Activated naive CD8-positive, alpha-beta T cell (primary cell): Measurements from ENCODE around the gene PTTG1IP.
A peak's percentile ranks its signal among the peaks of the same experiment; 100 is the strongest.

Source experiments
- H3K27ac Mint-ChIP-seq: one replicate; pipeline ENCODE4 v1.8.0; 2021; ENCODE audit warnings: mixed read lengths
- H3K27me3 Mint-ChIP-seq: one replicate; pipeline ENCODE4 v1.8.0; 2021; ENCODE audit warnings: mixed read lengths
- H3K36me3 Mint-ChIP-seq: one replicate; pipeline ENCODE4 v1.8.0; 2021; ENCODE audit warnings: mixed read lengths
- H3K4me1 Mint-ChIP-seq: one replicate; pipeline ENCODE4 v1.8.0; 2021; ENCODE audit warnings: low read depth, mixed read lengths
- H3K4me3 Mint-ChIP-seq: one replicate; pipeline ENCODE4 v1.8.0; 2021; ENCODE audit warnings: mild to moderate bottlenecking, mixed read lengths
- H3K9me3 Mint-ChIP-seq: one replicate; pipeline ENCODE4 v1.8.0; 2021; ENCODE audit warnings: low read depth, mixed read lengths

PTTG1IP gene

DNA sequence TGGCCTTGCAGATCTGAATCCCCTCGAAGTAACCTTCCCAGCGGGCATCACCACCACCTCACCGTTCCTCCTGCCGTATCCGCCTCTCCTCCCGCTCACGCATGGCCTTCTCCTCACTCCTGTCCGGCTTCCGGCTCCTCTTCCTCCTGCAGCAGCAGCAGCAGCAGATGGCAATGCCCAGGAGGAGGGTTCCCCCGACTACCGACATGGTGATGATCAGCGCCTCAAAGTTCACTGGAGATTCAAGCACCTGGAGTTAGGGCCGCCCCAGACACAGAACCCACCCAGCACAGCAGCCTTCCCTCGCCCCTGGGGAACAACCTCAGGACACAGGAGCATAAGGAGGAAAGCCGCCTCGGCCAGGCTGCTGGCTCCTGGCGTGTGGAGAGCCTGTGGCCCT lies 17.4 kb downstream of the PTTG1IP start:
- H3K4me1 Mint-ChIP-seq = peaks cover 34% of the 10 kb centered on the region
- no peaks in the 10 kb centered on the region for H3K36me3 Mint-ChIP-seq
- no peak overlapping the region for H3K4me3 Mint-ChIP-seq
- no peaks in the 10 kb centered on the region for H3K27me3 Mint-ChIP-seq
- H3K9me3 Mint-ChIP-seq = no peaks in the 10 kb centered on the region
- no peak overlapping the region for H3K27ac Mint-ChIP-seq

DNA sequence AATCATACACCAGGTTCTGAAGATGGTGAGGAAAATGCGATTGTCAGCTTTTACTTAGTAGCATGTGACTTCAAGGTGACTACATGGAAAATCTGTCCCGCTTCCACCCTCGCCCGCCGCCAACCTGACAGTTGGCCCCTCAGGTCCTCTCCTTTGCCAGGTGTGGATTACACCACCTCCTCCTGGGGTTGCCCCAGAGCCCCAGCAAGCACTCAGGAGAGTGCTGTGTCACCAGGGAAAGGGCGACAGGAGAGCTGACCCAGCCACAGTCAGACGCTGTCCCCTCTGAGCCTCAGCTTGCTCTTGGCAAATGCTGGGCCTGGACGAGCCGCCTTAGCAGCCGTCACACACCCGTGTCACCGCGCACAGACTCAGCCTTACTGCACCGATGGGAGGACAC lies 17.9 kb downstream of the PTTG1IP start:
- H3K27me3 Mint-ChIP-seq = no peaks in the 10 kb centered on the region
- H3K4me1 Mint-ChIP-seq = peaks cover 34% of the 10 kb centered on the region
- H3K27ac Mint-ChIP-seq = no peak overlapping the region
- H3K36me3 Mint-ChIP-seq = no peaks in the 10 kb centered on the region
- H3K4me3 Mint-ChIP-seq = no peak overlapping the region
- no peaks in the 10 kb centered on the region for H3K9me3 Mint-ChIP-seq

DNA sequence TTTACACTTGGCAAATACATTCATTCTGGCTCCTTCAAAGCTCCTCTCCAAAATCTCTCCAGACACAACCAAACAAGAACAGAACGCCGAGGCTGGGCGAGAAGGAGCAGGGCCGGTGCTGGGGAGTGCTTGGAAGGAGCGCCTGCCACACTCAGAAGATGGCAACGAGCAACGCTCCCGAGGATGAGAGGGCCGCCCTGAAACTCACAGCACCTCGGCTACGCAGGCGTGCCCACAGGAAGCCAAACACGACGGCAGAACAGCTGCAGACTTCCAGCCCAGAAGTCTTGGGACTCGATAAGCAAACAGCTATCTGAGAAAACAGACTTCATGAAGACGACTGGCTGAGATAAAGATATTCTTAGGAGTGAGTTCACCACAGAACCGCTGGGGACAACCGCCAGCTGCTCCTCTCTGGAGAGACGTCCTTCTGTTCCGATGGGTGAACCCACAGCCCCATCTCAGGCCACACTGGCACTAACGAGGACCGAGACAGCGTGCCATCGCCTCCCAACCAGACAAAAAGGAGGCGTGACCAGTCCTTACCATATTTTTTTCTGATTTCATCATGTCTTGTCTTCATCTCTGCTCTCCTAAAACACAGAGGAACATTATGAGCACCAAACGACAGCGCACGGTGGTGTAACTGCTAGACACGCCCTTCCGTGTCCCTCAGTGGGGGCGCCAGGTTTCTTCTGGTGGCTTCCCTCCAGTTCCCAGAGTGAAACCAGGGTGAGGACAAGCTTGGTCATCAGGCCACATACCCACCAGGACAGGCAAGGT lies 18.6 kb downstream of the PTTG1IP start:
- H3K36me3 Mint-ChIP-seq = no peaks in the 10 kb centered on the region

DNA sequence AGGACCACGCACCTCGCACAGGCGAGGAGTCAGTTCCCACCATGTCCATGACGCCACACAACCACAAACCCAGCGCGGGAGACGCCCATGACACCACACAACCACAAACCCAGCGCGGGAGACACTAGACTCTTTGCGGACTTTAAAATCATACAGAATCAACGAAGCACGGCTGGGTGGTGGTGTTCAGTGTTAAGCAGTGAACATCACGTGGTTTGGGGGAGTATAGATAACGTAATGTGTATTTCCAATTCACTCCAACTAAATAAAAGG lies 19.2 kb downstream of the PTTG1IP start:
- H3K36me3 Mint-ChIP-seq = no peaks in the 10 kb centered on the region
- no peaks in the 10 kb centered on the region for H3K9me3 Mint-ChIP-seq
- peaks cover 34% of the 10 kb centered on the region for H3K4me1 Mint-ChIP-seq
- H3K27ac Mint-ChIP-seq = peak overlapping the region; percentile 86
- no peak overlapping the region for H3K4me3 Mint-ChIP-seq
- H3K27me3 Mint-ChIP-seq = no peaks in the 10 kb centered on the region

More for the DNA sequence above, 18.6 kb downstream of the PTTG1IP start:
- no peaks in the 10 kb centered on the region for H3K27me3 Mint-ChIP-seq
- H3K9me3 Mint-ChIP-seq = no peaks in the 10 kb centered on the region
- peak overlapping the region; percentile 86 for H3K27ac Mint-ChIP-seq
- no peak overlapping the region for H3K4me3 Mint-ChIP-seq
- peaks cover 34% of the 10 kb centered on the region for H3K4me1 Mint-ChIP-seq

DNA sequence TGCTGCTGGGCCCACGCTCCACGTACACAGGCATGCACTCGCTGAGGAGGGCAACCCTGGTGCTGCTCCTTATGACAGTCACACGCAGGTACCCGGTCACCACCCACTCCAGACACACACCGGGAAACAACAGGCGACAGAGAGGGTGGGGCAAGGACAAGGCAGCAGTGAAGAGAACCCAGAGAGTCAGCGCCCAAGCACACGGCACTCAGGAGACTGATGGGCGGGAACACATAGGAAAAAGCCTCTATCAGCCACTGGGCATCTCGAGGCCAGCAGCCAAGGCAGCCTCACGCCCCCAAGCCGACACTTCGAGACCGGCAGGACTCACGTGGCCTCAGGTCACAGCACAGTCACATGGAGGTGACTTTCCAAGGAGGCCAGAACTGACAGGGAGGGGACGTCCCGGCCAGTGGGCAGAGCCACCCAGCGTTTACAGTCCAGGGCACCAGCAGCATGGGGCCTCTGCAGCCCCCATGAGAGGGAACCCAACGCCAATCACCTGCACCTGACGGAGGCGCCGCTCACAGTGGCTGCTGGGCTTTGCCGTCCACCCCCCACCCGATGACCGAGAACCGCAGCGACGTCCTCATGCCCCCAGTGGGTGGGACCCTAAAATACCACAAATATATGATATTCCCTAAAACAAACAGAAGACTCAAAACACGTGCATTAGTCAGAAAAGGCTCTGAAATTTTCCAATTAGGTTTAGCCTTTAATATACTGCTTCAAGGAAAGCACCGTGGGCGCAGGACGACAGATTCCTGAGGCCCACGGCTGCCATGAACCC lies 19.7 kb downstream of the PTTG1IP start:
- H3K27ac Mint-ChIP-seq = peak overlapping the region; percentile 86

DNA sequence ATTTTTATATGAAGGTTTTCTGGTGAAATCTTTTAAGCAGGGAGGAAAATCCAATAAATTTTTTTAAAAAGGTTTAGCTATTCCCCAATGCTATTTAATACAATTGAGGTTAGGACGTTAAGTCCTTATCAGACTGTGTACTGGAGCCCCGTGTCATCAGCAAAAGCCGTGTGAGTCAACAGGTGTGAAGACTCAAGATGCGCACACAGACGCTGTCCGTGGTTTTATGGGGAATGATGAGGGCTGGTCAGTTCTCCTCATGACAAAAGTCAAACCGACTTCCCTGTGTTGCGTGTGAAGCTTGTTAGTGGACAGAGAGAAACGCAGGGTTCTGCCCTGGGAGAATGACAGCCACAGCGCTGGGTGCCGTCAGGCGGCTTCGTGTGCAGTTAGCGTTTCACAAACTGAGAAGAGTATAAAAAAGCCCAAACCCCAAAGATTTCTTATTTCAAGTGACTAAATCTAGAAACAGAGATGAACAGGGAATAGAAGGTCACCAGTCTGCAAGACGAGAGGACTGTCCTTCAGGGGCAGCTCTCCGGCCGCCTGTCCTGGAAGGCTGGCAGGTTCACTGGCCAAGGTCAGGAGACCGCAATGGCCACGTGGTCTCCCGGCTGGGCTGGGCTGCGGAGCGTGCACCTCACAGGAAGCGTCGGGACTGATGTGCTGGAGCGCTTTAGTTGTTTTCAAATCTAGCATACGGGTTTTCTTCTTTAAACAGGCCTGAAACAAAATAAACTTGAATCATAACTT lies 22.4 kb downstream of the PTTG1IP start:
- Mint-ChIP-seq H3K27me3 (no peaks in the 10 kb centered on the region), H3K4me3 (no peak overlapping the region), H3K27ac (peak overlapping the region; percentile 34), H3K36me3 (no peaks in the 10 kb centered on the region), H3K4me1 (peaks cover 40% of the 10 kb centered on the region), H3K9me3 (no peaks in the 10 kb centered on the region)

More for the DNA sequence above, 19.7 kb downstream of the PTTG1IP start:
- Mint-ChIP-seq H3K36me3 (no peaks in the 10 kb centered on the region), H3K4me3 (no peak overlapping the region), H3K9me3 (no peaks in the 10 kb centered on the region), H3K4me1 (peaks cover 34% of the 10 kb centered on the region), H3K27me3 (no peaks in the 10 kb centered on the region)

DNA sequence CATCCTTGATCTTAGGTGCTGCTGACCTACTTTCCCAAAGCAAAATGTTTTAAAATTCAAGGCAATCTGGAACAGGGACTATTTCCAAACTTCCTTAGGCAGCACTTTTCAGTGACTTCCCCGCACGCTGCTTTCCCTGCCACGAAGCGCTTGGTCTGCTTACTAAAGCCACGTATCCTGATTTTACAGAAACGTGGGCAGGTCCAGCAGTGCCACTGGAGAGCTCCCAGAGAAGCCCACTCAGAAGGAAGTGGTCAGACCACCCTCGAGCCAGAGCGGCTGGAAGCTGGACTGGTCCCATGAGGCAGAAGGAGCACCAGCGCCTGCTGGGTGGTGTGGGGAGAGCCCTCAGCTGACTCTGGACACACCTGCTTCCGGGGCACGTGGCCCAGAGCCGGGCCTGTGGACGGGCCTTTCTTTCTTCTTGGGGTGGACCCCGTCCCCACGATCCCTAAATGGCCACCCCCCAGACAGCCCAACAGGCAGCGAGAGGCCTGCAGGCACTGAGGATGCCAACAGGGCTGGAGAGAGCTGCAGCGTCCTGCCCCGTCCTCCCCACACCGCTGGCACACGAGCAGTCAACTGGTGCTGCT lies 23.2 kb downstream of the PTTG1IP start:
- no peaks in the 10 kb centered on the region for H3K36me3 Mint-ChIP-seq

DNA sequence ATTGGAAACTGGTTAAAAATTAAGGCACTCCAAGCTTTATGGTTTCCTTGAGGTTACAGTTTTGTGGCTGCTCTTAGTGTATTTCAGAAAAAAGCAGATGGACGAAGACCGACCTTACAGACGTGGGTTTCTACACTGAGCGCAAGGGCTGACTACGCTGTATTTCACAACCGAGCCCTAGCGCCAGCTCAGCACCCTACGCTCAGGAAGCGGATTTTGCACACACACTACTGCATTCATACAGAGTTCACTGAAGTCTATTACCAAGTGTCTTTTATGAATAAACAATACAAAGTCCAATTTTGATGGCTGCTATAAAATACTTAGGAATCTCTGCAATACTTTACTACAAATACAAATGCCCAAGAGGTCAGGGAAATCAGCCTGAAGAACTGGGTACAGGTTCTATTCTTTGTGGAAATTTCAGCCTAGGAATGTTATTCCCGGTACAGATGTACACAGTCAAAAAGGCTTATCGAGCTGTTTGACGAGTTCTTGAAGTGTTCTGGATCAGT lies 23.8 kb downstream of the PTTG1IP start:
- Mint-ChIP-seq H3K9me3 (no peaks in the 10 kb centered on the region), H3K4me3 (no peak overlapping the region), H3K36me3 (no peaks in the 10 kb centered on the region), H3K27me3 (no peaks in the 10 kb centered on the region), H3K4me1 (peaks cover 36% of the 10 kb centered on the region), H3K27ac (no peak overlapping the region)

More for the DNA sequence above, 23.2 kb downstream of the PTTG1IP start:
- Mint-ChIP-seq H3K27me3 (no peaks in the 10 kb centered on the region), H3K27ac (no peak overlapping the region), H3K4me3 (no peak overlapping the region), H3K9me3 (no peaks in the 10 kb centered on the region), H3K4me1 (peaks cover 41% of the 10 kb centered on the region)

DNA sequence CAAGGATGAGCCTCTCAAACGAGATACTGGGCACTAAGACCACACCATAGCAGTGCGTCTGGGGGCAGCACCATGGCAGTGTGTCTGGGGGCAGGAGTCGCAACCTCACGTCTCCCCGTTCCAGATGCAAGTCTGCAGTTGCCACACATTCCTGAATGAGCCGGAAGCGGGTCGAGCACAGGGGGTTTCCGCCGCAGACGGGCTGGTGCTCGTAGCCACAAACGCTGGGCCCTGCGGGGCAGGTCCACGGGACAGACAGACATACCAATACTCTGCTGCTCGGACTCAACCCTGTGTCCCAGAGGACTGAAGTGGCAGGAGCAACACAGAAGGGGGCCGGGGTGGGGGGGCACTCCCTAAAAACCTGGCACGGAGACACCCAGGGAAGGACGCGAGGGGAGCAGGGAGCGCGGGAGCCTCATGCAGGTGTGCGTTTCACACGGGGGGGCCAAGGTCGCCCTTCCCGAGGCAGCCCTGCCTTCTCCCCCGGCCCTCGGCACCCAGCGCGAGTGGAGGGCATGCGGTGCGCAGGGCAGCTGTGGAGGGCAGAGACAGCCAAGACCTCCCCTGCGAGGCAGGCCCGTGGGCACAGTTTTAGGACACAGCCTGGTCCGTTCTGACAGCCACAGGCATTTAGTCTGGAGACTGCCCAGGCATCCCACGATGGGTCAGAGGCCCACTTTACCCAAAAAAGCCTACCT lies 24.5 kb downstream of the PTTG1IP start:
- Mint-ChIP-seq H3K27ac (no peak overlapping the region), H3K27me3 (no peaks in the 10 kb centered on the region), H3K4me3 (no peak overlapping the region), H3K36me3 (no peaks in the 10 kb centered on the region), H3K9me3 (no peaks in the 10 kb centered on the region), H3K4me1 (peaks cover 31% of the 10 kb centered on the region)

DNA sequence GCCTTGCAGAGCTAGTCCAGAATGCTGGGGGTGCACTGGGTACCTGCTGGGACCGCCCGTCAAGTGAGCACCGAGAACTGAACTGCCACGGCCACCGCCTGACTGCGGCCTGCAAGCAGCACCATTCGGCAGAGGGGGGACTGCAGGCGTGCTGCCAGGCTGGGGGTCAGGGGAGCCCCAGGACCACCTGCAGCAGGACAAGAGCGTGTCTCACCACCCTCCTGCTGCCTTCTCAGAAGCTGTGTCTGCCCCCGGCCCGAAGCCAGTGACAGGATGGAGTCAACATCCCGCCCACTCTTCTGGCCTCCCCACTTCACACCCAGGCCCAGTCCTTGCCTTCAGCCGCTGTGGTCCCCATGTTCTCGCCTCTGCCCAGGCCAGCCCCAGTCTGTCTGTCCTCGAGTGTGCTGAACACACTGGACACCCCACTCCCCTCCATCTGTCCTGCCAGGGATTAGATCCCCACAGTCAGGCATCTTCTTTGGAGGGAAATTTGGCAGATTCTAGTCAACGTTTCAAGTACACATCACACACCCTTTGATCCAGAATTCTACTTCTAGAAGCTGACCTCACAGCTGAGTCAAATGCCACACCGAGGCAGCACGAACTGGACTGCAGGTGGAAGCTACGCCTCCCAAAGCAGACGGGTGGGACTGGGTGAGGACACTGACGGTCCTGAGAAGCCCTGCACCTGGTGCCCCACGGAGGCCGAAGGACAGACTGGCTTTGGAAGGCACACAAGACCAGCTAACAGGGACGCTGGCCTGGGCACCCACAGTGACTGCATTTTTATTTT lies 26.0 kb downstream of the PTTG1IP start:
- Mint-ChIP-seq H3K27ac (no peak overlapping the region), H3K27me3 (no peaks in the 10 kb centered on the region), H3K9me3 (no peaks in the 10 kb centered on the region), H3K4me3 (no peak overlapping the region), H3K36me3 (no peaks in the 10 kb centered on the region), H3K4me1 (peaks cover 25% of the 10 kb centered on the region)

DNA sequence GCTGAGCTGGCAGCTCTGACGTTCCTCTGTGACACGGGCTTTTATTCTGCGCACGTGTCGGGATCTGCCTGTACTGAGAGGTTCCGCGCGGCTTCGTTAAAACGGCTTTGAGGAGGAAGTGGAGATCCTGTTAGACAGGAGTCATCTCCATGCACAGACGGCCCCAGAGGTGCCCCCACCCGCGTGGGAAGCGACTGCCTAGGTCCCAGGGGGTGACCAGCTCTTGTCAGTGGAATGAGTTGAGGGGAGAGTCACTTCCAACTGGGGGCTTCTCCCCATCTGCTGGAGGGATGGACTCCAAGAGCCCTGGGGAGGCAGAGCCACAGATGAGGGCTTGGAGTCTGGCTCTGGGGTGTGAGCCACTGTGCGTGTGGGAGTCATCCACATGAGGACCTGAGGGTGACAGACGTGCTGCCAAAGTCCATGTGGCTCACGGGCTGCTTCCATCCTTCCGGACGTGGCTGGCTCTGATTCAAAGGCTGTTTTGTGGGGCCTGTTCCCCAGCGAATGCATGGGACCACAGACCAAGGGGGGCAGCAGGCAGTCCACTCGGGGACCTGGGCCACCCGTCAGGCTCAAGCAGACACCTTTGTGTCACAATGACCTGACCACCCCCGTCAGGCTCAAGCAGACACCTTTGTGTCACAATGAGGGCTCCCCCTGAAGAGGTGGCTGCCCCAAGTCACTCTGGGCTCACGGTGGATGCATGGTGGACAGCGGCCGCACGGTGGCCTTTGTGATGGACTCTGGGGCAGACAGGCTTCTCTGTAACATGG lies 26.8 kb downstream of the PTTG1IP start:
- H3K4me3 Mint-ChIP-seq = peak overlapping the region; percentile 78
- peak overlapping the region; percentile 61 for H3K27ac Mint-ChIP-seq

DNA sequence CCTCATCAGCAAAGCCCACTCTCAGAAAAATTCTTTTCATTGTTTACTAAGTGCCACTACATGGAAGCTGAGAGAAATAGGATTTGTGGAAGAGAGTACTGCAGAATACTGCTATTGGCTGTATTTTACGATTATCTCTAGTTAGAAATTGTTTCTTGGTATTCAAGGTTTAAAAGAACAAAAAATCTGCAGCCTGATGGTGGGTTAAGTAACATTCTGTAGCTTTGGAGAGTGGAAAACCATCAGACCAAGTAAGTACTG lies 27.3 kb downstream of the PTTG1IP start:
- no peaks in the 10 kb centered on the region for H3K9me3 Mint-ChIP-seq
- H3K36me3 Mint-ChIP-seq = no peaks in the 10 kb centered on the region
- H3K27me3 Mint-ChIP-seq = no peaks in the 10 kb centered on the region
- H3K4me1 Mint-ChIP-seq = peaks cover 15% of the 10 kb centered on the region
- H3K27ac Mint-ChIP-seq = peak overlapping the region; percentile 61
- H3K4me3 Mint-ChIP-seq = peak overlapping the region; percentile 78

More for the DNA sequence above, 26.8 kb downstream of the PTTG1IP start:
- Mint-ChIP-seq H3K36me3 (no peaks in the 10 kb centered on the region), H3K27me3 (no peaks in the 10 kb centered on the region), H3K9me3 (no peaks in the 10 kb centered on the region), H3K4me1 (peaks cover 20% of the 10 kb centered on the region)
